ENCODE data around the gene ICAM4.
A peak's percentile ranks its signal among the peaks of the same experiment; 100 is the strongest.

Gene ICAM4

DNA sequence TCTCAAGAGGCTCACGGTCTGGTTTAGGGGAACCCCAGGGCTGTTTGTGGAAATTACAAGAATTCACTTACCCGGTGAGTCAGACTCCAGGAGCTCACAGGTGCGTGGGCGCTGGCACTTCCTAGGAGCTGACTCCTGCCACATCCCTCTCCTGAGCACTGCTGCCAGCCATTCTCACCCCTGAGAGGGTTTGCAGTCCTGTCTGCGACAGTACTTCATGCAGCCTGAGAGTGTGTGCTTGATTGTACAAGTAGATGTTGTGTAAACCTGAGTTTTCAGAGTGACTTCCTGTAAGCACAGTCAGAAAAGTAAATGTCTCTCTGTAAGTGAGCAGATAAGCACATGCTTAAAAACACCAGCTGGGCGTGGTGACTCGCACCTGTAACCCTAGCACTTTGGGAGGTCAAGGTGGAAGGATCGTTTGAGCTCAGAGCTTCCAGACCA lies 26.6 kb upstream of the ICAM4 start:
- peaks cover 0 to 46% (median 23%) of the 10 kb centered on the region in 11 experiments; a peak in 17 of 22 replicates for H4K20me1 ChIP-seq
- peak overlapping the region in 3 of 11 experiments; percentile 5 to 32 (median 18); a peak in 1 of 22 replicates for H3K9ac ChIP-seq
- no peak overlapping the region for H3K4me2 ChIP-seq
- H3K27ac ChIP-seq = no peak overlapping the region
- H3K4me1 ChIP-seq = peaks cover 0 to 25% (median 14%) of the 10 kb centered on the region in 10 experiments; a peak in 14 of 20 replicates
- peaks cover 40 to 51% (median 45%) of the 10 kb centered on the region in 11 experiments for H3K36me3 ChIP-seq
- no peak overlapping the region for H3K4me3 ChIP-seq
- no peaks in the 10 kb centered on the region for H3K9me3 ChIP-seq (replicated peaks in 1 of 11)
- no peak for TF ChIP-seq Cebpa-rat (IDR thresholded peaks at IDR 0.05)
- H3K27me3 ChIP-seq = no peaks in the 10 kb centered on the region

DNA sequence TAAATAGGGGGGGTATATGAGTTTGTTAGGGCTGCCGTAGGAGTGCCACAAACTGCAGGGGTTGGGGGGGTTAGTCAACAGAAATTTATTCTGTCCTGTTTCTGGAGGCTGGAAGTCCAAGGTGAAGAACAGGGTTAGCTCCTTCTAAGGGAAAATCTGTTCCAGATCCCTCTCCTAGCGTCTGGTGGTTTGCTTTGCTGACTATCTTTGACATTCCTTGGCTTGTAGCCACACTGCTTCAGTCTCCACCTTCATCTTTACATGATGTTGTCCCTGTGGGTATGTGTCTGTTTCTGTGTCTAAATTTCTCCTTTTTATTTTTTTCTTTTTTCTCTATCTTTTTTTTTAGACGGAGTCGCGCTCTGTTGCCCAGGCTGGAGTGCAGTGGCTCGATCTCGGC lies 24.0 kb upstream of the ICAM4 start:
- H3K4me3 ChIP-seq = no peak overlapping the region
- H3K36me3 ChIP-seq = peaks cover 16 to 26% (median 21%) of the 10 kb centered on the region in 11 experiments
- 0 out of 22 replicates have a peak overlapping the region, but pooled peaks of 1 of the 11 experiments have one; percentile 1 for H3K4me2 ChIP-seq
- peaks cover 0 to 22% (median 14%) of the 10 kb centered on the region in 11 experiments; a peak in 17 of 22 replicates for H4K20me1 ChIP-seq
- H3K27me3 ChIP-seq = no peaks in the 10 kb centered on the region
- no peak for TF ChIP-seq Cebpa-rat (IDR thresholded peaks at IDR 0.05)
- no peak overlapping the region for H3K9ac ChIP-seq
- H3K9me3 ChIP-seq (replicated peaks in 1 of 11) = no peaks in the 10 kb centered on the region
- H3K27ac ChIP-seq = no peak overlapping the region
- peaks cover 0 to 33% (median 15%) of the 10 kb centered on the region in 10 experiments; a peak in 16 of 20 replicates for H3K4me1 ChIP-seq

DNA sequence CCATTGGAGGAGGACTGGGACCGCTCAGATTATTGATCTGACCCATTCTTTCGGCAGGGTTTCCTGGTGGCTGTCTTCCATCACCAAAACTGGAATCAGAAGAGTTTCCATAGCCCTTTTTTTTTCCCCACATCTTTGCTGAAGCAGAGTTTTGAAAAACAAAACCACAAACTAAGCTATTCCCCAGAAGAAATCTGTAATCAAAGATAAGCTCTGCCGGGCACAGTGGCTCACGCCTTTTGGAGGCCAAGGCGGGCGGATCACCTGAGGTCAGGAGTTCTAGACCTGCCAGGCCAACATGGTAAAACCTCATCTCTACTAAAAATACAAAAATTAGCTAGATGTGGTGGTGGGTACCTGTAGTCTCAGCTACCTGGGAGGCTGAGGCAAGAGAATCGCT lies 20.0 kb upstream of the ICAM4 start:
- H3K27me3 ChIP-seq = no peaks in the 10 kb centered on the region
- no peak overlapping the region for H3K4me2 ChIP-seq
- no peak for TF ChIP-seq Cebpa-rat (IDR thresholded peaks at IDR 0.05)
- H3K9me3 ChIP-seq (replicated peaks in 1 of 11) = no peaks in the 10 kb centered on the region
- H3K4me3 ChIP-seq = no peak overlapping the region
- H3K27ac ChIP-seq = no peak overlapping the region
- no peak overlapping the region for H3K9ac ChIP-seq
- peaks cover 22 to 44% (median 29%) of the 10 kb centered on the region in 10 experiments for H3K4me1 ChIP-seq
- 0 out of 22 replicates have a peak, but pooled peaks cover 0 to 1% (median 0%) of the 10 kb centered on the region in 11 experiments for H3K36me3 ChIP-seq
- H4K20me1 ChIP-seq = peaks cover 0 to 6% (median 0%) of the 10 kb centered on the region in 11 experiments; a peak in 5 of 22 replicates

DNA sequence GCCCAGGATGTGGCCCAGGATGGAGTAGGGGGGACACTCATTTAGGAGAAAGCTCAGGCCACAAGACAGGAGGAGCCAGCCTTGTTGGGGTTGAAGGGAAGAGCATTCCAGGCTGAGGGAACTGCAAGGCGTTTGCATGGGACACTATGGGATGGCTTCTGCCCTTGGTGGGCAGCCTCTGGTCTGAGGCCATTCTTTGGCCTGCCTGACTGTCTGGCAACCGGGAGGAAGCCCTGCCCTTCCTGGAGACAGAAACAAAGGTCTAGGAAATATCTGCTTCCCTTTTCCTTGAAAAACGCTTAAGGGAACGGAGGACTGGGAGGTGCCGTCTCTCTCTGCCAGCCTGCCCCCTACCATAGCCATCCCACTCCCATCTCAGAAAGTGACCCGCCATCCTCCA lies 18.7 kb upstream of the ICAM4 start:
- H3K27me3 ChIP-seq = no peaks in the 10 kb centered on the region
- H3K27ac ChIP-seq = peak overlapping the region in 4 of 11 experiments; percentile 14 to 30 (median 22); a peak in 4 of 22 replicates
- H3K4me3 ChIP-seq = no peak overlapping the region
- H3K4me2 ChIP-seq = peak overlapping the region in 5 of 11 experiments; percentile 24 to 97 (median 89); a peak in 10 of 22 replicates
- no peak for TF ChIP-seq Cebpa-rat (IDR thresholded peaks at IDR 0.05)
- peaks cover 0 to 19% (median 0%) of the 10 kb centered on the region in 11 experiments; a peak in 7 of 22 replicates for H4K20me1 ChIP-seq
- peaks cover 29 to 46% (median 35%) of the 10 kb centered on the region in 10 experiments for H3K4me1 ChIP-seq
- H3K9me3 ChIP-seq (replicated peaks in 1 of 11) = no peaks in the 10 kb centered on the region
- peak overlapping the region in 4 of 11 experiments; percentile 20 to 64 (median 48); a peak in 8 of 22 replicates for H3K9ac ChIP-seq
- peaks cover 0 to 14% (median 0%) of the 10 kb centered on the region in 11 experiments; a peak in 5 of 22 replicates for H3K36me3 ChIP-seq

DNA sequence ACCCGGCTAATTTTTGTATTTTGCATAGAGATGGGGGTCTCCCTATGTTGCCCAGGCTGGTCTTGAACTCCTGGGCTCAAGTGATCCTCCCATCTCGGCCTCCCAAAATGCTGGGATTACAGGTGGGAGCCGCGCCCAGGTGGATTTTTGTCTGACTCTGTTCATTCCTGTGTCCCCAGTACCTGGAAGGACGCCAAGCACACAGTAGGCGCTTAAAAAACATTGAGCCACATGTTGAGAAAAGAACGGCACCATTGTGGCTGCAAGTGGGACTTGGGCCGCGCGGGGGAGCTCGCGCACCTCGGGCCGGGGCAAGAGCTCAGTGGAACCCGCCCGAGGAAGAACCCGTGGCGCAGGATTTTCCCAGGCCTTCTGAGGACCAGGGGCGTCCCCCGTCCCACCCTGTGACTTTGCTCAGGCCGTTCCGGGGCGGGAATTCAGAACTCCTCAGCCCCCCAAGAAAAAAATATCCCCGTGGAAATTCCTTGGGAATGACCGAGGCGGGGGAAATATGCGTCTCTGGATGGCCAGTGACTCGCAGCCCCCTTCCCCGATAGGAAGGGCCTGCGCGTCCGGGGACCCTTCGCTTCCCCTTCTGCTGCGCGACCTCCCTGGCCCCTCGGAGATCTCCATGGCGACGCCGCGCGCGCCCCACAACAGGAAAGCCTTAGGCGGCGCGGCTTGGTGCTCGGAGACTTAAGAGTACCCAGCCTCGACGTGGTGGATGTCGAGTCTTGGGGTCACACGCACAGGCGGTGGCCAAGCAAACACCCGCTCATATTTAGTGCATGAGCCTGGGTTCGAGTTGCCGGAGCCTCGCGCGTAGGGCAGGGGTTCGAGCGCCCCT lies 17.2 kb upstream of the ICAM4 start:
- Histone ChIP-seq H3K9me3 (replicated peaks in 1 of 11) (no peaks in the 10 kb centered on the region), H3K4me2 (peak overlapping the region; percentile 83 to 98 (median 93)), H4K20me1 (peaks cover 0 to 34% (median 0%) of the 10 kb centered on the region in 11 experiments; a peak in 9 of 22 replicates), H3K9ac (peak overlapping the region; percentile 70 to 96 (median 79)), H3K27me3 (no peaks in the 10 kb centered on the region), H3K36me3 (peaks cover 0 to 28% (median 4%) of the 10 kb centered on the region in 11 experiments; a peak in 14 of 22 replicates), H3K4me3 (peak overlapping the region; percentile 52 to 81 (median 62)), H3K4me1 (peaks cover 28 to 61% (median 42%) of the 10 kb centered on the region in 10 experiments), H3K27ac (peak overlapping the region; percentile 66 to 99 (median 86))
- TF ChIP-seq Cebpa-rat (IDR thresholded peaks at IDR 0.05) = no peak

DNA sequence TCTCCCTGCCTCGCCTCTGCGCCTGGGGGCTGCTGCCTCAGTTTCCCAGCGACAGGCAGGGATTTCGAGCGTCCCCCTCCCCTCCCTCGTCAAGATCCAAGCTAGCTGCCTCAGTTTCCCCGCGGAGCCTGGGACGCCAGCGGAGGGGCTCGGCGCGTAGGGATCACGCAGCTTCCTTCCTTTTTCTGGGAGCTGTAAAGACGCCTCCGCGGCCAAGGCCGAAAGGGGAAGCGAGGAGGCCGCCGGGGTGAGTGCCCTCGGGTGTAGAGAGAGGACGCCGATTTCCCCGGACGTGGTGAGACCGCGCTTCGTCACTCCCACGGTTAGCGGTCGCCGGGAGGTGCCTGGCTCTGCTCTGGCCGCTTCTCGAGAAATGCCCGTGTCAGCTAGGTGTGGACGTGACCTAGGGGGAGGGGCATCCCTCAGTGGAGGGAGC lies 16.6 kb upstream of the ICAM4 start:
- Histone ChIP-seq H3K9me3 (replicated peaks in 1 of 11) (no peaks in the 10 kb centered on the region), H3K27ac (peak overlapping the region; percentile 66 to 99 (median 86)), H4K20me1 (peaks cover 0 to 41% (median 5%) of the 10 kb centered on the region in 11 experiments; a peak in 9 of 22 replicates), H3K4me1 (peaks cover 28 to 67% (median 43%) of the 10 kb centered on the region in 10 experiments), H3K36me3 (peaks cover 5 to 34% (median 11%) of the 10 kb centered on the region in 11 experiments; a peak in 18 of 22 replicates), H3K4me3 (peak overlapping the region; percentile 52 to 81 (median 62)), H3K4me2 (peak overlapping the region; percentile 83 to 98 (median 93)), H3K27me3 (no peaks in the 10 kb centered on the region), H3K9ac (peak overlapping the region; percentile 70 to 96 (median 79))
- no peak for TF ChIP-seq Cebpa-rat (IDR thresholded peaks at IDR 0.05)

DNA sequence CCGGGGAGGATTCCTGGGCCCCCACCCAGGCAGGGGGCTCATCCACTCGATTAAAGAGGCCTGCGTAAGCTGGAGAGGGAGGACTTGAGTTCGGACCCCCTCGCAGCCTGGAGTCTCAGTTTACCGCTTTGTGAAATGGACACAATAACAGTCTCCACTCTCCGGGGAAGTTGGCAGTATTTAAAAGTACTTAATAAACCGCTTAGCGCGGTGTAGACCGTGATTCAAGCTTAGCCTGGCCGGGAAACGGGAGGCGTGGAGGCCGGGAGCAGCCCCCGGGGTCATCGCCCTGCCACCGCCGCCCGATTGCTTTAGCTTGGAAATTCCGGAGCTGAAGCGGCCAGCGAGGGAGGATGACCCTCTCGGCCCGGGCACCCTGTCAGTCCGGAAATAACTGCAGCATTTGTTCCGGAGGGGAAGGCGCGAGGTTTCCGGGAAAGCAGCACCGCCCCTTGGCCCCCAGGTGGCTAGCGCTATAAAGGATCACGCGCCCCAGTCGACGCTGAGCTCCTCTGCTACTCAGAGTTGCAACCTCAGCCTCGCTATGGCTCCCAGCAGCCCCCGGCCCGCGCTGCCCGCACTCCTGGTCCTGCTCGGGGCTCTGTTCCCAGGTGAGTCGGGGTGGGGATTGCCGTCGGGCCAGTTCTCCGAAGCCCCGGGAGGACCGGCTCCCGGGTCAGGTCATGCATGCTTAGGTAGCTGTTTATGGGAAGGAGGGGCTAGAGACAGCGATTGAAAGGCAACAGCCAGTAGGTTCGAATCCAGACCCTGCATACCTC lies 15.9 kb upstream of the ICAM4 start, which contains the start of gene ICAM1:
Gene ICAM1 (plus strand): TSS at position 505 of the 779 bp plus-strand sequence. CDS start 40 bp downstream, at position 545.
- H3K9ac ChIP-seq = peak within 1 kb of the TSS; percentile 70 to 96 (median 79)

DNA sequence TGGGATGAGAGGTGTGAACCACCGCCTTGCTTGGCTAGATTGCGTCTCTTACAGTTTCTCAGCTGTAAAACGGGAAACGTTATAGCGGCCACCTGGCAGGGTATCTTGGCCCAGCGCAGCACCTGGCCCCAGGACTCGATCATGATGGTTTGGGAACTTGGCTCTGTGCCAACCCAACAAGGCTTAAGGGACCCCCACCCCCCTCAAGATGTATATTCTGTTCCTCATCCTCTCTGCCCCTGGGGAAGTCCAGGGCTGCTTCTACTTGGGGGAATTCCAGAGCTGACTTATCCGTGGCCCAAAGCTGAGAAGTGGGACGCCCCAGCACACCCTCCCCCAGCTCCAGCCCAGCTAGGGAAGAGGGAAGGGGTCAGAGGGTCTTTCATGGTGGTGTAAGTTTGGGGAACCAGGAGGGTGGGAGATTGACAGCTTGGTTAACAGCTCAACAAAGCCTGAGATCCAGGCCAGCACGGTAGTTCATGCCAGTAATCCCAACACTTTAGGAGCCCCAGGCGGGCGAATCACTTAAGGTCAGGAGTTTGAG lies 15.1 kb upstream of the ICAM4 start:
- Histone ChIP-seq H3K27ac (peak overlapping the region; percentile 66 to 99 (median 86); a peak in 21 of 22 replicates), H3K9ac (peak overlapping the region; percentile 70 to 96 (median 79)), H3K4me1 (peaks cover 28 to 81% (median 43%) of the 10 kb centered on the region in 10 experiments)

More for the DNA sequence above, 15.9 kb upstream of the ICAM4 start, which contains the start of gene ICAM1:
- Histone ChIP-seq H3K4me3 (peak within 1 kb of the TSS; percentile 52 to 81 (median 62)), H3K36me3 (peaks cover 8 to 41% (median 13%) of the 10 kb centered on the region in 11 experiments; a peak in 18 of 22 replicates), H3K27me3 (no peaks in the 10 kb centered on the region), H4K20me1 (peaks cover 0 to 47% (median 5%) of the 10 kb centered on the region in 11 experiments; a peak in 9 of 22 replicates), H3K9me3 (replicated peaks in 1 of 11) (no peaks in the 10 kb centered on the region), H3K4me2 (peak within 1 kb of the TSS; percentile 83 to 98 (median 93)), H3K27ac (peak within 1 kb of the TSS; percentile 66 to 99 (median 86)), H3K4me1 (peaks cover 28 to 73% (median 43%) of the 10 kb centered on the region in 10 experiments)
- no peak for TF ChIP-seq Cebpa-rat (IDR thresholded peaks at IDR 0.05)

More for the DNA sequence above, 15.1 kb upstream of the ICAM4 start:
- H3K27me3 ChIP-seq = no peaks in the 10 kb centered on the region
- peaks cover 0 to 55% (median 5%) of the 10 kb centered on the region in 11 experiments; a peak in 9 of 22 replicates for H4K20me1 ChIP-seq
- peak overlapping the region; percentile 83 to 98 (median 93) for H3K4me2 ChIP-seq
- no peaks in the 10 kb centered on the region for H3K9me3 ChIP-seq (replicated peaks in 1 of 11)
- H3K4me3 ChIP-seq = peak overlapping the region; percentile 52 to 81 (median 62)
- no peak for TF ChIP-seq Cebpa-rat (IDR thresholded peaks at IDR 0.05)
- peaks cover 8 to 49% (median 16%) of the 10 kb centered on the region in 11 experiments; a peak in 18 of 22 replicates for H3K36me3 ChIP-seq
